HepG2 (cell line): ENCODE measurements around the gene LTK. TPM values are rescaled to one million over a fixed set of nuclear protein-coding genes. Genes with fewer than 3 reads are reported as not detected.

ENCODE experiments used
- ATAC-seq: fragments of 200-7000 bp; cut with Tn5 transposase; 3 replicates; pipeline ENCODE4 v1.9.1; 2020; ENCODE audit warnings: mild to moderate bottlenecking, moderate library complexity
- BruUV-seq: library from RNA; stranded (reverse); fragments of 400-500 nt; replicated peaks from 2 replicates; lab custom pipeline; 2021; lab: Mats Ljungman, UMichigan
- CTCF ChIA-PET: fragments of 300-600 bp; formaldehyde crosslinking; extraction: SDS; loops from one replicate; lab custom pipeline; 2021; ENCODE audit warnings: low total read pairs, inconsistent platforms, low intra/inter-chr PET ratio; lab: Yijun Ruan, JAX
- POLR2A ChIA-PET: fragments of 350-600 bp; sonication (Branson Sonifier 250); formaldehyde crosslinking; loops from one replicate; lab custom pipeline; 2020; ENCODE audit warnings: antibody characterized with exemption, inconsistent platforms; lab: Yijun Ruan, JAX
- DNase-seq: peaks from one replicate; pipeline ENCODE4 v3.0.0-alpha.2; 2015; ENCODE audit warnings: low spot score
- FAIRE-seq: peaks from 3 replicates; lab custom pipeline; 2011; peaks lifted over from hg19 to GRCh38; lab: Jason Lieb, UNC
- H2AFZ ChIP-seq: one replicate; pipeline ENCODE4 v1.6.1; 2011; ENCODE audit warnings: low read length, inconsistent platforms
- H3K27ac ChIP-seq: fragments of 300-600 bp; 3 replicates; pipeline ENCODE4 v1.8.0; 2011; ENCODE audit warnings: mixed run types, mild to moderate bottlenecking, mixed read lengths, low read length, inconsistent platforms; ENCODE audit not compliant: insufficient read depth; ENCODE audit errors: extremely low read length
- H3K27me3 ChIP-seq, 2 experiments: fragments of 200-600 bp in 1 of 2; 2 replicates in 1 of 2; 3 replicates in 1 of 2; pipeline versions ENCODE4 v1.6.0 to v1.8.0; 2011; ENCODE audit warnings: low read length in 2 of 2, mild to moderate bottlenecking in 2 of 2, moderate library complexity in 2 of 2, inconsistent platforms in 1 of 2; ENCODE audit not compliant: insufficient read depth in 2 of 2, control insufficient read depth in 1 of 2
- H3K36me3 ChIP-seq, 2 experiments: fragments of 200-600 bp in 1 of 2; replicated peaks in 1 of 2; 2 replicates in 1 of 2; 3 replicates in 1 of 2; pipeline versions ENCODE4 v1.5.1 to v1.8.0; 2011; ENCODE audit warnings: low read length in 2 of 2, inconsistent platforms in 1 of 2; ENCODE audit not compliant: insufficient read depth in 2 of 2, control insufficient read depth in 1 of 2
- H3K4me1 ChIP-seq: 2 replicates; pipeline ENCODE4 v1.5.1; 2012; ENCODE audit warnings: low read length, inconsistent platforms; ENCODE audit not compliant: insufficient read depth
- H3K4me2 ChIP-seq: 2 replicates; pipeline ENCODE4 v1.6.0; 2011; ENCODE audit warnings: low read depth, low read length, inconsistent platforms
- H3K4me3 ChIP-seq, 3 experiments: fragments of 200-600 bp in 1 of 3; sonication (generic), shearing (Covaris generic) in 1 of 3; replicated peaks in 1 of 3; 2 replicates each; pipeline ENCODE4 v1.5.1; 2011 to 2016; ENCODE audit warnings: low read length in 3 of 3, inconsistent platforms in 2 of 3, low read depth in 2 of 3, mild to moderate bottlenecking in 2 of 3, control low read depth in 1 of 3, mixed read lengths in 1 of 3; ENCODE audit not compliant: insufficient read depth in 1 of 3
- H3K79me2 ChIP-seq: one replicate; pipeline ENCODE4 v1.6.1; 2011; ENCODE audit warnings: low read length, inconsistent platforms; ENCODE audit not compliant: insufficient read depth
- H3K9ac ChIP-seq: 2 replicates; pipeline ENCODE4 v1.6.0; 2011; ENCODE audit warnings: mild to moderate bottlenecking, low read depth, low read length, inconsistent platforms; ENCODE audit not compliant: insufficient read depth
- H3K9me3 ChIP-seq: 2 replicates; pipeline ENCODE4 v1.5.1; 2012; ENCODE audit warnings: mild to moderate bottlenecking, low read length
- H4K20me1 ChIP-seq: 2 replicates; pipeline ENCODE4 v1.6.0; 2011; ENCODE audit warnings: inconsistent platforms, mild to moderate bottlenecking, low read length, moderate library complexity; ENCODE audit not compliant: insufficient read depth
- DNMT3B ChIP-seq: conservative IDR thresholded peaks from 2 replicates; pipeline ENCODE4 v1.6.1; 2016; ENCODE audit warnings: missing biosample characterization, control low read depth
- FOXM1 ChIP-seq: sonication (generic); formaldehyde crosslinking; IDR thresholded peaks from 2 replicates; pipeline ENCODE4 v1.5.0; 2020; ENCODE audit warnings: missing genetic modification reagents
- NONO ChIP-seq, 2 experiments: fragments of 450-650 bp in 1 of 2; sonication (generic) in 1 of 2; formaldehyde crosslinking in 1 of 2; IDR thresholded peaks in 1 of 2; conservative IDR thresholded peaks in 1 of 2; 2 replicates each; pipeline versions ENCODE4 v1.6.1 to v1.8.0; 2017 to 2022; ENCODE audit warnings: mild to moderate bottlenecking in 1 of 2, missing genetic modification reagents in 1 of 2, moderate library complexity in 1 of 2
- RFXAP ChIP-seq: sonication (generic); formaldehyde crosslinking; IDR thresholded peaks from 2 replicates; pipeline ENCODE4 v1.4.0; 2020; ENCODE audit warnings: missing genetic modification reagents, borderline replicate concordance
- SCMH1 ChIP-seq: sonication (generic); formaldehyde crosslinking; IDR thresholded peaks from 2 replicates; pipeline ENCODE4 v1.9.0; 2021; ENCODE audit warnings: missing genetic modification reagents, mild to moderate bottlenecking, borderline replicate concordance
- SIN3B ChIP-seq: fragments of 150-350 bp; IDR thresholded peaks from 2 replicates; pipeline ENCODE4 v1.6.1; 2014; ENCODE audit warnings: low read length
- SP5 ChIP-seq: IDR thresholded peaks from 2 replicates; pipeline ENCODE4 v1.6.1; 2016; ENCODE audit warnings: low read depth, borderline replicate concordance
- SRF ChIP-seq: IDR thresholded peaks from 2 replicates; pipeline ENCODE4 v1.6.1; 2011; ENCODE audit warnings: mild to moderate bottlenecking, low read depth, low read length, moderate library complexity
- TSC22D2 ChIP-seq: sonication (generic); formaldehyde crosslinking; IDR thresholded peaks from 2 replicates; pipeline ENCODE4 v1.5.1; 2020; ENCODE audit warnings: missing genetic modification reagents, mild to moderate bottlenecking, borderline replicate concordance
- ZNF552 ChIP-seq: sonication (generic); formaldehyde crosslinking; IDR thresholded peaks from 2 replicates; pipeline ENCODE4 v1.9.0; 2022; ENCODE audit warnings: missing genetic modification reagents, mild to moderate bottlenecking, borderline replicate concordance
- WGBS: methylation state at CpG from one replicate; pipeline ENCODE4 v1.1.6; 2017; ENCODE audit warnings: low lambda C conversion rate; 5-methylcytosine and 5-hydroxymethylcytosine counted together
- in situ Hi-C: cut with HindIII; loops from 2 replicates; pipeline ENCODE4 v1.10.0; 2017; ENCODE audit warnings: low pct_unique_long_range_greater_than_20kb; ENCODE audit not compliant: extremely low pct_ligation_motif_present
- intact Hi-C: fragments of 100-400 bp; cut with micrococcal nuclease; formaldehyde crosslinking; loops from one replicate; pipeline ENCODE4 v1.10.0; 2022; ENCODE audit not compliant: unreplicated experiment
- polyA plus RNA-seq, 8 experiments: library from polyadenylated mRNA; depleted of rRNA in 3 of 8; stranded (reverse) in 7 of 8; unstranded in 1 of 8; fragments of >200 nt; fragmentation: Illumina TruSeq in 4 of 8; extraction: Trizol in 4 of 8; gene quantifications; 2 replicates each; pipeline versions ENCODE4 v1.2.1 to v1.2.3, GENCODE V29; 2011 to 2016; ENCODE audit warnings: low read depth in 4 of 8, missing spikeins in 1 of 8, mixed read lengths in 1 of 8; ENCODE audit not compliant: insufficient read depth in 1 of 8
- total RNA-seq, 5 experiments: library from RNA; depleted of rRNA; stranded (reverse); fragments of >200 nt; fragmentation: Illumina TruSeq; extraction: Trizol; gene quantifications; 2 replicates each; pipeline ENCODE4 v1.2.3, GENCODE V29; 2016; ENCODE audit warnings: low read depth in 1 of 5
- TF ChIP-seq, protein P1 (sequence below): sonication (generic); formaldehyde crosslinking; IDR thresholded peaks from 2 replicates; pipeline ENCODE4 v1.4.0; 2020; ENCODE audit warnings: missing genetic modification reagents
- TF ChIP-seq, protein P2 (sequence below): sonication (generic); formaldehyde crosslinking; IDR thresholded peaks from 2 replicates; pipeline ENCODE4 v1.4.0; 2020; ENCODE audit warnings: low read depth, mild to moderate bottlenecking, missing genetic modification reagents
- TF ChIP-seq, protein P3 (sequence below): sonication (generic); formaldehyde crosslinking; IDR thresholded peaks from 2 replicates; pipeline ENCODE4 v1.5.1; 2020; ENCODE audit warnings: missing genetic modification reagents, mild to moderate bottlenecking, borderline replicate concordance
- TF ChIP-seq, protein P4 (sequence below): sonication (generic); formaldehyde crosslinking; IDR thresholded peaks from 2 replicates; pipeline ENCODE4 v1.4.0; 2020; ENCODE audit warnings: missing genetic modification reagents, borderline replicate concordance
- TF ChIP-seq, protein P5 (sequence below): sonication (generic); formaldehyde crosslinking; IDR thresholded peaks from 2 replicates; pipeline ENCODE4 v1.9.0; 2021; ENCODE audit warnings: missing genetic modification reagents, mild to moderate bottlenecking, borderline replicate concordance

LTK gene
- total and polyA plus RNA-seq, 2 of the 13 experiments (the other 11 are each of a cell fraction or from before 2014, with no cell fraction given), result 0.01 TPM; not detected in 1

DNA sequence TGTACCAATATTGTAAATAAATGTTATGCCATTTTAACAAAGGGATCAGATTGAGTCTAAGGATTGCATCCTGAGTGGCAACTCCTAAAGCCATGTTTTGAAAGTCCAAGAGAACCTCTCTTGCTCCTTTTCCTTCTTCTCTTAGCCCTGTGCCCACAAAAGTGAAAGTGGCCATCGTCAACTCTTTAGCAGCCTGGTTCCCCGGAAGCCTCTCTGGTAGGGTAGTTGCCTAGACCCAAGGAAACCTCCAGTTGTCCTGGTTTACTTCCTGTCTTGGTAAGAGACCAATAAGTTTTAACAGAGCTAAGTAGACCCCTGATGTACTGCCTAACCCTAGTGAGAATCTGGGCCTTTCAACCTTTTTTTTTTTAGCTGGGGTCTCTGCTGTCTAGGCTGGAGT lies 30.1 kb downstream of the LTK start:
- WGBS, result 100% methylated on average over 2 of the region's 2 CpGs

More for the DNA sequence above, 30.1 kb downstream of the LTK start:
- no peaks in the 10 kb centered on the region for H3K79me2 ChIP-seq
- no peaks in the 10 kb centered on the region for H4K20me1 ChIP-seq
- H3K36me3 ChIP-seq, result peaks cover 4 to 30% of the 10 kb centered on the region in 2 experiments
- BruUV-seq, result no TSS peak
- DNase-seq (no peak), ATAC-seq (no peak), FAIRE-seq (no peak)
- no peak overlapping the region for H3K4me2 ChIP-seq
- in situ Hi-C loops (no loop called here), intact Hi-C loops (no loop called here)
- H3K27ac ChIP-seq, result no peak overlapping the region
- no peak overlapping the region for H3K9ac ChIP-seq
- no peaks in the 10 kb centered on the region for H3K27me3 ChIP-seq
- no peak overlapping the region for H2AFZ ChIP-seq
- H3K9me3 ChIP-seq, result no peaks in the 10 kb centered on the region
- TF ChIP-seq SP5 (CRISPR knock-in tag) (no peak), FOXM1 (no peak), SRF (no peak), NONO (IDR thresholded peaks at IDR 0.05) (no peak), NONO (CRISPR knock-in tag; conservative IDR thresholded peaks at IDR 0.05) (no peak), ZNF552 (CRISPR knock-in tag) (no peak), DNMT3B (CRISPR knock-in tag) (no peak), TSC22D2 (no peak), SIN3B (no peak), SCMH1 (no peak), RFXAP (no peak)
- TF ChIP-seq, protein P1, sequence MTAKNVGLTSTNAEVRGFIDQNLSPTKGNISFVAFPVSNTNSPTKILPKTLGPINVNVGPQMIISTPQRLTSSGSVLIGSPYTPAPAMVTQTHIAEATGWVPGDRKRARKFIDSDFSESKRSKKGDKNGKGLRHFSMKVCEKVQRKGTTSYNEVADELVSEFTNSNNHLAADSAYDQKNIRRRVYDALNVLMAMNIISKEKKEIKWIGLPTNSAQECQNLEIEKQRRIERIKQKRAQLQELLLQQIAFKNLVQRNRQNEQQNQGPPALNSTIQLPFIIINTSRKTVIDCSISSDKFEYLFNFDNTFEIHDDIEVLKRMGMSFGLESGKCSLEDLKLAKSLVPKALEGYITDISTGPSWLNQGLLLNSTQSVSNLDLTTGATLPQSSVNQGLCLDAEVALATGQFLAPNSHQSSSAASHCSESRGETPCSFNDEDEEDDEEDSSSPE (CRISPR knock-in tag), result no peak
- TF ChIP-seq, protein P2, sequence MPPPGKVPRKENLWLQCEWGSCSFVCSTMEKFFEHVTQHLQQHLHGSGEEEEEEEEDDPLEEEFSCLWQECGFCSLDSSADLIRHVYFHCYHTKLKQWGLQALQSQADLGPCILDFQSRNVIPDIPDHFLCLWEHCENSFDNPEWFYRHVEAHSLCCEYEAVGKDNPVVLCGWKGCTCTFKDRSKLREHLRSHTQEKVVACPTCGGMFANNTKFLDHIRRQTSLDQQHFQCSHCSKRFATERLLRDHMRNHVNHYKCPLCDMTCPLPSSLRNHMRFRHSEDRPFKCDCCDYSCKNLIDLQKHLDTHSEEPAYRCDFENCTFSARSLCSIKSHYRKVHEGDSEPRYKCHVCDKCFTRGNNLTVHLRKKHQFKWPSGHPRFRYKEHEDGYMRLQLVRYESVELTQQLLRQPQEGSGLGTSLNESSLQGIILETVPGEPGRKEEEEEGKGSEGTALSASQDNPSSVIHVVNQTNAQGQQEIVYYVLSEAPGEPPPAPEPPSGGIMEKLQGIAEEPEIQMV, result no peak
- TF ChIP-seq, protein P3, sequence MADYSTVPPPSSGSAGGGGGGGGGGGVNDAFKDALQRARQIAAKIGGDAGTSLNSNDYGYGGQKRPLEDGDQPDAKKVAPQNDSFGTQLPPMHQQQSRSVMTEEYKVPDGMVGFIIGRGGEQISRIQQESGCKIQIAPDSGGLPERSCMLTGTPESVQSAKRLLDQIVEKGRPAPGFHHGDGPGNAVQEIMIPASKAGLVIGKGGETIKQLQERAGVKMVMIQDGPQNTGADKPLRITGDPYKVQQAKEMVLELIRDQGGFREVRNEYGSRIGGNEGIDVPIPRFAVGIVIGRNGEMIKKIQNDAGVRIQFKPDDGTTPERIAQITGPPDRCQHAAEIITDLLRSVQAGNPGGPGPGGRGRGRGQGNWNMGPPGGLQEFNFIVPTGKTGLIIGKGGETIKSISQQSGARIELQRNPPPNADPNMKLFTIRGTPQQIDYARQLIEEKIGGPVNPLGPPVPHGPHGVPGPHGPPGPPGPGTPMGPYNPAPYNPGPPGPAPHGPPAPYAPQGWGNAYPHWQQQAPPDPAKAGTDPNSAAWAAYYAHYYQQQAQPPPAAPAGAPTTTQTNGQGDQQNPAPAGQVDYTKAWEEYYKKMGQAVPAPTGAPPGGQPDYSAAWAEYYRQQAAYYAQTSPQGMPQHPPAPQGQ (CRISPR knock-in tag), result no peak
- TF ChIP-seq, protein P4, sequence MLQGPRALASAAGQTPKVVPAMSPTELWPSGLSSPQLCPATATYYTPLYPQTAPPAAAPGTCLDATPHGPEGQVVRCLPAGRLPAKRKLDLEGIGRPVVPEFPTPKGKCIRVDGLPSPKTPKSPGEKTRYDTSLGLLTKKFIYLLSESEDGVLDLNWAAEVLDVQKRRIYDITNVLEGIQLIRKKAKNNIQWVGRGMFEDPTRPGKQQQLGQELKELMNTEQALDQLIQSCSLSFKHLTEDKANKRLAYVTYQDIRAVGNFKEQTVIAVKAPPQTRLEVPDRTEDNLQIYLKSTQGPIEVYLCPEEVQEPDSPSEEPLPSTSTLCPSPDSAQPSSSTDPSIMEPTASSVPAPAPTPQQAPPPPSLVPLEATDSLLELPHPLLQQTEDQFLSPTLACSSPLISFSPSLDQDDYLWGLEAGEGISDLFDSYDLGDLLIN (CRISPR knock-in tag), result no peak
- TF ChIP-seq, protein P5, sequence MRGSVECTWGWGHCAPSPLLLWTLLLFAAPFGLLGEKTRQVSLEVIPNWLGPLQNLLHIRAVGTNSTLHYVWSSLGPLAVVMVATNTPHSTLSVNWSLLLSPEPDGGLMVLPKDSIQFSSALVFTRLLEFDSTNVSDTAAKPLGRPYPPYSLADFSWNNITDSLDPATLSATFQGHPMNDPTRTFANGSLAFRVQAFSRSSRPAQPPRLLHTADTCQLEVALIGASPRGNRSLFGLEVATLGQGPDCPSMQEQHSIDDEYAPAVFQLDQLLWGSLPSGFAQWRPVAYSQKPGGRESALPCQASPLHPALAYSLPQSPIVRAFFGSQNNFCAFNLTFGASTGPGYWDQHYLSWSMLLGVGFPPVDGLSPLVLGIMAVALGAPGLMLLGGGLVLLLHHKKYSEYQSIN (CRISPR knock-in tag), result no peak
- CTCF ChIA-PET, result no interaction called here
- no peak overlapping the region for H3K4me3 ChIP-seq
- POLR2A ChIA-PET, result interaction anchor here (2.0 kb wide), 1 partner anchor 10 kb away, joined by 8 read pairs; no protein-coding TSS in a partner anchor
- H3K4me1 ChIP-seq, result no peaks in the 10 kb centered on the region
